ENCODE data around the gene PPL.

- TF ChIP-seq CTCF (IDR thresholded peaks at IDR 0.05; ENCODE audit: borderline replicate concordance, extremely low read depth, low read length, poor library complexity, severe bottlenecking) (no peak), EZH2 (IDR thresholded peaks at IDR 0.05; ENCODE audit: borderline replicate concordance, low read depth, low read length, severe bottlenecking) (no peak)
Measured at GRCh38 chr16:4874666-4875065, 62.3 kb downstream of the PPL start.

All from DND-41 (cell line).